Measurements from ENCODE around the gene CDC42BPB. TPM values are rescaled to one million over a fixed set of nuclear protein-coding genes. Genes with fewer than 3 reads are reported as not detected.

CDC42BPB gene
- total RNA-seq, 1 donor from 2014 or later: 116 TPM

GRCh38 chr14:102922490-102923200 lies 134.7 kb downstream of the CDC42BPB start, which contains the start of gene AMN:
AMN (plus strand) TSS chr14:102922663; CDS start chr14:102922689, 26 bp downstream.
- no peaks in the 10 kb centered on the region for H3K79me2 ChIP-seq (ENCODE audit: insufficient read depth, low read length)
- H3K27ac ChIP-seq (ENCODE audit: low read depth, low read length): no peak within 1 kb of the TSS
- Mint-ChIP-seq H3K4me1 (ENCODE audit: low read depth, unreplicated experiment) (no peaks in the 10 kb centered on the region), H3K9me3 (ENCODE audit: unreplicated experiment) (no peaks in the 10 kb centered on the region), H3K36me3 (ENCODE audit: low read depth, unreplicated experiment) (no peaks in the 10 kb centered on the region), H3K4me3 (ENCODE audit: unreplicated experiment) (no peak within 1 kb of the TSS), H3K27me3 (ENCODE audit: low read depth, unreplicated experiment) (peaks cover 22% of the 10 kb centered on the region), H3K27ac (ENCODE audit: unreplicated experiment) (no peak within 1 kb of the TSS)
- H3K4me2 ChIP-seq (ENCODE audit: low read length): peak within 1 kb of the TSS; percentile 71
- peak within 1 kb of the TSS; percentile 69 for H2AFZ ChIP-seq (ENCODE audit: low read depth, low read length)
- no peaks in the 10 kb centered on the region for H3K36me3 ChIP-seq (ENCODE audit: insufficient read depth, low read length)
- TF ChIP-seq EZH2 (IDR thresholded peaks at IDR 0.05; ENCODE audit: insufficient read depth, low read length) (peak; percentile 73), CTCF (IDR thresholded peaks at IDR 0.05; ENCODE audit: insufficient read depth, low read depth, low read length) (no peak)
- peaks cover 5% of the 10 kb centered on the region for H3K9me3 ChIP-seq (ENCODE audit: insufficient read depth, low read depth, low read length)
- H3K4me3 ChIP-seq (ENCODE audit: insufficient read depth, low read depth, low read length): peak within 1 kb of the TSS; percentile 23
- H3K9ac ChIP-seq (ENCODE audit: low read length): peak within 1 kb of the TSS; percentile 14
- H3K4me1 ChIP-seq (ENCODE audit: insufficient read depth, low read length): peaks cover 5% of the 10 kb centered on the region
- peaks cover 8% of the 10 kb centered on the region for H4K20me1 ChIP-seq (ENCODE audit: insufficient read depth, low read length)
- H3K27me3 ChIP-seq (ENCODE audit: insufficient read depth, low read length): peaks cover 44% of the 10 kb centered on the region
- no peak for DNase-seq (ENCODE audit: low read depth)
- FAIRE-seq: no peak

GRCh38 chr14:102920998-102921304 lies 136.4 kb downstream of the CDC42BPB start:
- FAIRE-seq: no peak
- H3K36me3 Mint-ChIP-seq (ENCODE audit: low read depth, unreplicated experiment): peaks cover under 1% of the 10 kb centered on the region
- Histone ChIP-seq H3K79me2 (ENCODE audit: insufficient read depth, low read length) (no peaks in the 10 kb centered on the region), H3K9ac (ENCODE audit: low read length) (no peak overlapping the region), H3K27me3 (ENCODE audit: insufficient read depth, low read length) (peaks cover 34% of the 10 kb centered on the region), H2AFZ (ENCODE audit: low read depth, low read length) (no peak overlapping the region), H4K20me1 (ENCODE audit: insufficient read depth, low read length) (peaks cover 8% of the 10 kb centered on the region), H3K36me3 (ENCODE audit: insufficient read depth, low read length) (no peaks in the 10 kb centered on the region), H3K4me2 (ENCODE audit: low read length) (no peak overlapping the region), H3K4me1 (ENCODE audit: insufficient read depth, low read length) (peaks cover 5% of the 10 kb centered on the region), H3K27ac (ENCODE audit: low read depth, low read length) (no peak overlapping the region), H3K9me3 (ENCODE audit: insufficient read depth, low read depth, low read length) (peaks cover 5% of the 10 kb centered on the region), H3K4me3 (ENCODE audit: insufficient read depth, low read depth, low read length) (no peak overlapping the region)
- peaks cover 14% of the 10 kb centered on the region for H3K27me3 Mint-ChIP-seq (ENCODE audit: low read depth, unreplicated experiment)
- DNase-seq (ENCODE audit: low read depth): no peak
- no peak overlapping the region for H3K4me3 Mint-ChIP-seq (ENCODE audit: unreplicated experiment)
- H3K4me1 Mint-ChIP-seq (ENCODE audit: low read depth, unreplicated experiment): no peaks in the 10 kb centered on the region
- TF ChIP-seq EZH2 (IDR thresholded peaks at IDR 0.05; ENCODE audit: insufficient read depth, low read length): no peak
- TF ChIP-seq CTCF (IDR thresholded peaks at IDR 0.05; ENCODE audit: insufficient read depth, low read depth, low read length): no peak
- no peak overlapping the region for H3K27ac Mint-ChIP-seq (ENCODE audit: unreplicated experiment)
- no peaks in the 10 kb centered on the region for H3K9me3 Mint-ChIP-seq (ENCODE audit: unreplicated experiment)
